IMR-90 (cell line): Measurements from ENCODE around the gene SREK1. TPM values are rescaled to one million over a fixed set of nuclear protein-coding genes. Genes with fewer than 3 reads are reported as not detected.

Experiments used
- ATAC-seq: fragments of 200-7000 bp; cut with Tn5 transposase; 2 replicates; pipeline ENCODE4 v1.9.1; 2020; ENCODE audit warnings: low read depth, mild to moderate bottlenecking, moderate library complexity
- BruUV-seq: library from RNA; stranded (reverse); fragments of 400-500 nt; replicated peaks from 2 replicates; lab custom pipeline; 2021; lab: Mats Ljungman, UMichigan
- CTCF ChIA-PET: fragments of 300-600 bp; formaldehyde crosslinking; extraction: SDS; loops from one replicate; lab custom pipeline; 2021; ENCODE audit warnings: antibody characterized with exemption; lab: Yijun Ruan, JAX
- POLR2A ChIA-PET: fragments of 300-600 bp; sonication (Branson Sonifier 250); formaldehyde crosslinking; loops from one replicate; lab custom pipeline; 2022; ENCODE audit warnings: antibody characterized with exemption; ENCODE audit not compliant: unreplicated experiment; lab: Charles Lee
- DNase-seq: peaks from one replicate; pipeline ENCODE4 v3.0.0; 2013
- H2AFZ ChIP-seq: replicated peaks from 2 replicates; pipeline ENCODE3; 2013; ENCODE audit warnings: low read length, mild to moderate bottlenecking; ENCODE audit not compliant: poor library complexity
- H2AK5ac ChIP-seq: 2 replicates; pipeline ENCODE4 v1.6.1; 2013; ENCODE audit warnings: low read depth, low read length, inconsistent platforms
- H2AK9ac ChIP-seq: replicated peaks from 2 replicates; pipeline ENCODE3; 2013; ENCODE audit warnings: mild to moderate bottlenecking, low read depth, low read length, moderate library complexity; ENCODE audit not compliant: poor library complexity
- H2BK120ac ChIP-seq: 2 replicates; pipeline ENCODE4 v1.6.1; 2013; ENCODE audit warnings: low read depth, low read length, inconsistent platforms
- H2BK15ac ChIP-seq: 3 replicates; pipeline ENCODE4 v1.6.1; 2013; ENCODE audit warnings: low read depth, low read length, inconsistent platforms
- H2BK20ac ChIP-seq: 2 replicates; pipeline ENCODE4 v1.6.1; 2013; ENCODE audit warnings: low read depth, mild to moderate bottlenecking, inconsistent platforms, low read length, moderate library complexity
- H2BK5ac ChIP-seq: 2 replicates; pipeline ENCODE4 v1.6.1; 2013; ENCODE audit warnings: mild to moderate bottlenecking, low read depth, low read length, inconsistent platforms; ENCODE audit not compliant: poor library complexity, severe bottlenecking
- H3K14ac ChIP-seq: replicated peaks from 2 replicates; pipeline ENCODE4 v1.6.1; 2013; ENCODE audit warnings: low read depth, low read length, inconsistent platforms
- H3K18ac ChIP-seq: 2 replicates; pipeline ENCODE4 v1.6.1; 2013; ENCODE audit warnings: low read depth, low read length, control low read depth
- H3K23ac ChIP-seq: 2 replicates; pipeline ENCODE4 v1.6.1; 2013; ENCODE audit warnings: low read depth, low read length, inconsistent platforms
- H3K27ac ChIP-seq: 2 replicates; pipeline ENCODE4 v1.5.1; 2013; ENCODE audit warnings: mild to moderate bottlenecking, control low read depth, low read length; ENCODE audit not compliant: insufficient read depth
- H3K27me3 ChIP-seq: 2 replicates; pipeline ENCODE4 v1.6.1; 2013; ENCODE audit warnings: low read length; ENCODE audit not compliant: control insufficient read depth, insufficient read depth
- H3K36me3 ChIP-seq: 2 replicates; pipeline ENCODE4 v1.6.1; 2013; ENCODE audit warnings: low read length, mixed read lengths; ENCODE audit not compliant: control insufficient read depth, insufficient read depth
- H3K4ac ChIP-seq: 2 replicates; pipeline ENCODE4 v1.6.1; 2013; ENCODE audit warnings: low read depth, low read length, inconsistent platforms
- H3K4me1 ChIP-seq: 2 replicates; pipeline ENCODE4 v1.6.1; 2013; ENCODE audit warnings: low read length, mixed read lengths; ENCODE audit not compliant: control insufficient read depth, insufficient read depth
- H3K4me2 ChIP-seq: 2 replicates; pipeline ENCODE4 v1.6.1; 2013; ENCODE audit warnings: low read depth, mild to moderate bottlenecking, control low read depth, low read length, moderate library complexity
- H3K4me3 ChIP-seq: 2 replicates; pipeline ENCODE4 v1.5.1; 2013; ENCODE audit warnings: low read depth, mild to moderate bottlenecking, control low read depth, low read length, moderate library complexity; ENCODE audit not compliant: insufficient read depth
- H3K56ac ChIP-seq: 2 replicates; pipeline ENCODE4 v1.6.1; 2013; ENCODE audit warnings: low read length, inconsistent platforms; ENCODE audit not compliant: insufficient read depth; ENCODE audit errors: extremely low read depth
- H3K79me1 ChIP-seq, 2 experiments: 2 replicates each; pipeline ENCODE4 v1.6.1; 2013; ENCODE audit warnings: low read length in 2 of 2, inconsistent platforms in 1 of 2, low read depth in 1 of 2
- H3K9ac ChIP-seq: 2 replicates; pipeline ENCODE4 v1.6.1; 2013; ENCODE audit warnings: low read depth, low read length, control low read depth
- H3K9me1 ChIP-seq: 2 replicates; pipeline ENCODE4 v1.6.1; 2013; ENCODE audit warnings: low read length, inconsistent platforms; ENCODE audit not compliant: insufficient read depth
- H3K9me3 ChIP-seq: 2 replicates; pipeline ENCODE4 v1.6.1; 2013; ENCODE audit warnings: low read length; ENCODE audit not compliant: control insufficient read depth, insufficient read depth
- H4K20me1 ChIP-seq: 2 replicates; pipeline ENCODE4 v1.6.1; 2013; ENCODE audit warnings: low read length, inconsistent platforms; ENCODE audit not compliant: insufficient read depth
- H4K5ac ChIP-seq: 2 replicates; pipeline ENCODE4 v1.6.1; 2013; ENCODE audit warnings: mild to moderate bottlenecking, low read depth, low read length, control low read depth
- H4K8ac ChIP-seq, 2 experiments: 2 replicates each; pipeline ENCODE4 v1.6.1; 2013; ENCODE audit warnings: low read depth in 2 of 2, low read length in 2 of 2, control low read depth in 1 of 2, inconsistent platforms in 1 of 2
- H4K91ac ChIP-seq: 2 replicates; pipeline ENCODE4 v1.6.1; 2013; ENCODE audit warnings: low read depth, low read length, inconsistent platforms; ENCODE audit not compliant: insufficient read depth
- BHLHE40 ChIP-seq: fragments of 150-350 bp; IDR thresholded peaks from 2 replicates; pipeline ENCODE4 v1.6.1; 2016; ENCODE audit warnings: mild to moderate bottlenecking, low read depth, low read length
- CEBPB ChIP-seq: IDR thresholded peaks from 2 replicates; pipeline ENCODE4 v1.6.1; 2012; ENCODE audit warnings: low read depth, low read length, improper control_type of control experiment
- CTCF ChIP-seq: conservative IDR thresholded peaks from 2 replicates; pipeline ENCODE4 v1.5.1; 2012; ENCODE audit warnings: mild to moderate bottlenecking, low read depth, low read length, improper control_type of control experiment
- ELK1 ChIP-seq: fragments of 150-350 bp; IDR thresholded peaks from 2 replicates; pipeline ENCODE4 v1.6.1; 2016; ENCODE audit warnings: low read depth, mild to moderate bottlenecking, low read length, moderate library complexity, borderline replicate concordance
- FOS ChIP-seq: fragments of 150-350 bp; IDR thresholded peaks from 2 replicates; pipeline ENCODE4 v1.6.1; 2016; ENCODE audit warnings: low read depth, low read length
- MAZ ChIP-seq: IDR thresholded peaks from 2 replicates; pipeline ENCODE4 v1.6.1; 2012; ENCODE audit warnings: low read depth, mild to moderate bottlenecking, low read length, improper control_type of control experiment, moderate library complexity, borderline replicate concordance
- MXI1 ChIP-seq: IDR thresholded peaks from 2 replicates; pipeline ENCODE4 v1.6.1; 2012; ENCODE audit warnings: low read depth, mild to moderate bottlenecking, low read length, moderate library complexity, borderline replicate concordance
- NFE2L2 ChIP-seq: fragments of 150-350 bp; IDR thresholded peaks from 2 replicates; pipeline ENCODE4 v1.6.1; 2016; ENCODE audit warnings: low read depth, mild to moderate bottlenecking, low read length
- RAD21 ChIP-seq: IDR thresholded peaks from 2 replicates; pipeline ENCODE4 v1.6.1; 2012; ENCODE audit warnings: low read length, improper control_type of control experiment
- RCOR1 ChIP-seq: IDR thresholded peaks from 2 replicates; pipeline ENCODE4 v1.6.1; 2012; ENCODE audit warnings: mild to moderate bottlenecking, low read length, improper control_type of control experiment; ENCODE audit not compliant: insufficient replicate concordance
- USF2 ChIP-seq: fragments of 150-350 bp; IDR thresholded peaks from 2 replicates; pipeline ENCODE4 v1.6.1; 2017; ENCODE audit warnings: mild to moderate bottlenecking, antibody characterized with exemption, low read length, low read depth
- WGBS, 2 experiments: methylation state at CpG; one replicate each; pipeline versions ENCODE4 v1.1.5 to v1.1.7; 2013; ENCODE audit warnings: missing lambda C conversion rate in 2 of 2; ENCODE audit not compliant: insufficient read length in 1 of 2; ENCODE audit errors: extremely low coverage in 2 of 2; 5-methylcytosine and 5-hydroxymethylcytosine counted together
- dilution Hi-C: fragments of 300-500 bp; cut with HindIII; formaldehyde crosslinking; loops from one replicate; pipeline ENCODE4 v1.14.3; 2018; ENCODE audit warnings: low sequenced_read_pairs; ENCODE audit not compliant: unreplicated experiment
- in situ Hi-C: fragments of 300-500 bp; cut with MboI; formaldehyde crosslinking; loops from 3 replicates; pipeline ENCODE4 v1.14.3; 2019; ENCODE audit warnings: low sequenced_read_pairs, inconsistent platforms, mixed read lengths
- intact Hi-C: fragments of 100-400 bp; cut with micrococcal nuclease; formaldehyde crosslinking; loops from 2 replicates; pipeline ENCODE4 v1.10.0; 2022
- polyA plus RNA-seq, 3 experiments: library from polyadenylated mRNA; depleted of rRNA; stranded (reverse); fragments of >200 nt; gene quantifications; 2 replicates each; pipeline ENCODE4 v1.2.3, GENCODE V29; 2012; ENCODE audit warnings: low replicate concordance in 1 of 3
- total RNA-seq: library from RNA; depleted of rRNA; stranded (reverse); fragments of >200 nt; gene quantifications from 2 replicates; pipeline ENCODE4 v1.2.3, GENCODE V29; 2012

The SREK1 gene
- total and polyA plus RNA-seq, 2 of the 4 experiments (the other 2 are of a cell fraction): 23.0 to 36.2 TPM

- Histone ChIP-seq H2AK5ac (no peak overlapping the region), H3K36me3 (no peaks in the 10 kb centered on the region), H3K4me3 (peak overlapping the region; percentile 93), H3K27ac (no peak overlapping the region), H3K9ac (peak overlapping the region; percentile 25; the same call in 1 of the 2 replicates), H3K4me2 (peak overlapping the region; percentile 89), H2BK120ac (no peak overlapping the region), H3K9me3 (no peaks in the 10 kb centered on the region), H2BK5ac (peak overlapping the region; percentile 79), H4K8ac (no peak overlapping the region), H3K56ac (no peak overlapping the region), H3K4me1 (peaks cover 3% of the 10 kb centered on the region), H3K9me1 (no peaks in the 10 kb centered on the region), H3K18ac (no peak overlapping the region), H2AFZ (no peak overlapping the region), H3K27me3 (no peaks in the 10 kb centered on the region), H4K91ac (no peak overlapping the region), H2BK15ac (no peak overlapping the region), H2AK9ac (no peak overlapping the region), H4K20me1 (peaks cover 22% of the 10 kb centered on the region), H3K79me1 (peaks cover 0 to 26% of the 10 kb centered on the region in 2 experiments; a peak in 3 of 4 replicates), H2BK20ac (no peak overlapping the region), H4K5ac (no peak overlapping the region), H3K14ac (no peak overlapping the region), H3K4ac (no peak overlapping the region), H3K23ac (no peak overlapping the region)
- ChIA-PET CTCF (no interaction called here), POLR2A (no interaction called here)
- no peak for DNase-seq
- dilution Hi-C loops (no loop called here), in situ Hi-C loops (no loop called here), intact Hi-C loops (loop anchor here (2.0 to 10.0 kb wide), 4 partner anchors 219 to 521 kb away; partner anchors contain the start of genes ERBIN, NLN, SGTB and SHLD3)
- WGBS, 2 experiments: no CpG with 5 or more reads among the region's 8 CpGs
- no TSS peak for BruUV-seq
- no peak for ATAC-seq
- TF ChIP-seq USF2 (no peak), RCOR1 (no peak), MXI1 (no peak), CEBPB (no peak), CTCF (no peak), BHLHE40 (no peak), ELK1 (no peak), FOS (no peak), RAD21 (no peak), MAZ (no peak), NFE2L2 (no peak)
Measured at GRCh38 chr5:66145737-66146136, 1.6 kb downstream of the SREK1 start.
